MCF 10A (cell line): ENCODE measurements around the gene ELL2. TPM values are rescaled to one million over a fixed set of nuclear protein-coding genes. Genes with fewer than 3 reads are reported as not detected.

Source experiments
- BruUV-seq: library from RNA; stranded (reverse); fragments of 400-500 nt; replicated peaks from 2 replicates; lab custom pipeline; 2021; lab: Mats Ljungman, UMichigan
- CTCF ChIA-PET: fragments of 300-600 bp; sonication (Branson Sonifier 250); formaldehyde crosslinking; extraction: SDS; loops from one replicate; lab custom pipeline; 2021; ENCODE audit warnings: antibody characterized with exemption, inconsistent platforms; lab: Yijun Ruan, JAX
- POLR2A ChIA-PET: fragments of 300-600, 350-650 bp; sonication (Branson Sonifier 250); formaldehyde crosslinking; extraction: SDS; loops from one replicate; lab custom pipeline; 2020; ENCODE audit warnings: antibody characterized with exemption, inconsistent platforms; lab: Yijun Ruan, JAX
- DNase-seq: peaks from one replicate; pipeline ENCODE4 v3.0.0-alpha.2; 2018; ENCODE audit not compliant: unreplicated experiment
- H3K27ac Mint-ChIP-seq: one replicate; pipeline ENCODE4 v1.8.0; 2022; ENCODE audit warnings: mild to moderate bottlenecking, low read depth, mixed read lengths; ENCODE audit not compliant: unreplicated experiment
- H3K27me3 Mint-ChIP-seq: one replicate; pipeline ENCODE4 v1.8.0; 2022; ENCODE audit warnings: mixed read lengths; ENCODE audit not compliant: insufficient read depth, unreplicated experiment
- H3K36me3 Mint-ChIP-seq: one replicate; pipeline ENCODE4 v1.8.0; 2022; ENCODE audit warnings: mild to moderate bottlenecking, moderate library complexity, mixed read lengths; ENCODE audit not compliant: insufficient read depth, unreplicated experiment
- H3K4me1 Mint-ChIP-seq: one replicate; pipeline ENCODE4 v1.8.0; 2022; ENCODE audit warnings: mixed read lengths; ENCODE audit not compliant: insufficient read depth, unreplicated experiment
- H3K4me3 Mint-ChIP-seq: one replicate; pipeline ENCODE4 v1.8.0; 2022; ENCODE audit warnings: mild to moderate bottlenecking, moderate library complexity, mixed read lengths; ENCODE audit not compliant: unreplicated experiment
- H3K9me3 Mint-ChIP-seq: one replicate; pipeline ENCODE4 v1.8.0; 2022; ENCODE audit warnings: mixed read lengths; ENCODE audit not compliant: unreplicated experiment
- intact Hi-C: fragments of 100-400 bp; cut with micrococcal nuclease; formaldehyde crosslinking; loops from 2 replicates; pipeline ENCODE4 v1.14.1; 2022
- total RNA-seq: library from RNA; stranded (reverse); gene quantifications from 2 replicates; pipeline ENCODE4 v1.2.3, GENCODE V29; 2022
- TF ChIP-seq, protein P1 (sequence below): fragments of 200-600 bp; IDR thresholded peaks from one replicate; pipeline ENCODE4 v1.8.0; 2022; ENCODE audit warnings: antibody characterized with exemption, mild to moderate bottlenecking; ENCODE audit not compliant: unreplicated experiment

The ELL2 gene
- total RNA-seq, 1 experiment from 2014 or later, result 147 TPM

DNA sequence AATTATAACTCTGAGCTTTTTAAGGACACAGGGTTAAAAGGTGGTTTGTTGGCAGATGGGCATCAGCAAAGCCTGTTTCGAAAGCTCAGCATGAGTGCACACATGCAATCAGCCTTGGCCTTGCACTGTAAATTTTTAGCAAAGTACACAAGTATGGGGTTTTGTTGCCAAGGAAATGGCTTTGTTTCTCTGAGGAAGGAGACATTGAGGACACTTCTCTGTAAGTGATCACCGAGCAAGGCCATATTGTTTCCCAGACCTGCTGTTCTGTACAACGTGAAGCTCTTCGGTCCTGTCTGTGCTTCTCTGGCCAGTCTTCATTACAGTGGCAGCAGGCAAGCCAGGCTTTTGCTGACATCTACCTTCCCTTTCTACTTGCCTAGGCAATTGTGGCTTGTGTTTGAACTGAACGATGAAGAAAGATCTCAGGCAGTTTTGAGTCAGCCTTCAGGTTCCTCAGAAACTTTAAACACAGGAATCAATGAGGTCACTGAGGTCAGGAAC, 111.2 kb downstream of the ELL2 start:
- H3K4me1 Mint-ChIP-seq, result peaks cover under 1% of the 10 kb centered on the region
- no peaks in the 10 kb centered on the region for H3K36me3 Mint-ChIP-seq
- ChIA-PET POLR2A (no interaction called here), CTCF (interaction anchor here (0.6 to 16.0 kb wide), 11 partner anchors 9 to 752 kb away, joined by 3 to 336 read pairs (median 10); partner anchors contain the start of genes GLRX and RFESD)
- no peak overlapping the region for H3K4me3 Mint-ChIP-seq
- no TSS peak for BruUV-seq
- H3K27me3 Mint-ChIP-seq, result no peaks in the 10 kb centered on the region
- no peaks in the 10 kb centered on the region for H3K9me3 Mint-ChIP-seq
- intact Hi-C loops, result no loop called here
- TF ChIP-seq, protein P1, sequence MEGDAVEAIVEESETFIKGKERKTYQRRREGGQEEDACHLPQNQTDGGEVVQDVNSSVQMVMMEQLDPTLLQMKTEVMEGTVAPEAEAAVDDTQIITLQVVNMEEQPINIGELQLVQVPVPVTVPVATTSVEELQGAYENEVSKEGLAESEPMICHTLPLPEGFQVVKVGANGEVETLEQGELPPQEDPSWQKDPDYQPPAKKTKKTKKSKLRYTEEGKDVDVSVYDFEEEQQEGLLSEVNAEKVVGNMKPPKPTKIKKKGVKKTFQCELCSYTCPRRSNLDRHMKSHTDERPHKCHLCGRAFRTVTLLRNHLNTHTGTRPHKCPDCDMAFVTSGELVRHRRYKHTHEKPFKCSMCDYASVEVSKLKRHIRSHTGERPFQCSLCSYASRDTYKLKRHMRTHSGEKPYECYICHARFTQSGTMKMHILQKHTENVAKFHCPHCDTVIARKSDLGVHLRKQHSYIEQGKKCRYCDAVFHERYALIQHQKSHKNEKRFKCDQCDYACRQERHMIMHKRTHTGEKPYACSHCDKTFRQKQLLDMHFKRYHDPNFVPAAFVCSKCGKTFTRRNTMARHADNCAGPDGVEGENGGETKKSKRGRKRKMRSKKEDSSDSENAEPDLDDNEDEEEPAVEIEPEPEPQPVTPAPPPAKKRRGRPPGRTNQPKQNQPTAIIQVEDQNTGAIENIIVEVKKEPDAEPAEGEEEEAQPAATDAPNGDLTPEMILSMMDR, result no peak
- H3K27ac Mint-ChIP-seq, result no peak overlapping the region
- no peak for DNase-seq

DNA sequence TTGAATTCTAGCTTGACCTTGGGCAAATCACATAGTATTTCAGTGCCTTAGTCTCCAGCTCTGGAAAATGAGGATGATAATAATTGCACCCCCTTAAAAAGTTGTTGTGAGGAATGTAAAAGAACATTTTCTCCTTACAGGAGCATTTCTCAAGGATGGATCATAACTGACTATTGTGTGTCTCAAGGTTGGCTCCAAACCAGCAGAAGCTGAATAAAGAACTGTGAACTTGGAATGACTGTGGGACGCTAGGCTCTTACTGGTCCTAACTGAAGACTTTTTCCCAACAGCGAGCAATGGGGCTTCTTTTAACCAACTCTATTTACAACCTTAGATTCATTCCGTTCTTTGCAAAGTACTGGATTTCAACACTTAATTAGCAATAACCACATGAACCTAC, 113.0 kb downstream of the ELL2 start:
- CTCF ChIA-PET, result interaction anchor here (0.5 to 16.0 kb wide), 19 partner anchors 12 to 489 kb away, joined by 3 to 336 read pairs (median 8); partner anchors contain the start of genes GLRX, RFESD and RHOBTB3
- POLR2A ChIA-PET, result interaction anchor here (0.5 to 3.5 kb wide), 7 partner anchors 10 to 211 kb away, joined by 3 to 16 read pairs (median 7); partner anchors contain the start of gene RFESD
- Mint-ChIP-seq H3K27ac (no peak overlapping the region), H3K4me3 (no peak overlapping the region), H3K4me1 (peaks cover 13% of the 10 kb centered on the region), H3K36me3 (no peaks in the 10 kb centered on the region), H3K9me3 (no peaks in the 10 kb centered on the region), H3K27me3 (no peaks in the 10 kb centered on the region)
- BruUV-seq, result no TSS peak
- TF ChIP-seq, protein P1, result no peak
- intact Hi-C loops, result loop anchor here (5.0 kb wide), 1 partner anchor 566 kb away; no protein-coding TSS in a partner anchor
- no peak for DNase-seq

DNA sequence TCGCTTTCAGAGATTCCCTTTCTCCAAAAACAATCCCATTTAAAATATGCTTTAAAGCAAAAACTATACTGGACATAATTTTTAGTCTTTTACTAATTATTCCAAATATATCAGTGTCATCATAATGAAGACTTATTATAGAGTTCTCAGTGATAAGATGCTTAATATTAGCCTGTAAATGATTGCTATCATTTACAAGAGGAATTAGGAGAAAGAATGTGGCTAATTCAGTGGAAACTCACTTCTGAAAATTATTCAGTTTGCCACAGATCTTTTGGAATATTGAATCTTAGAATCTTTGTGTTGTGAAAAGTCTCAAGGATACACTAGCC, 114.4 kb downstream of the ELL2 start:
- BruUV-seq, result no TSS peak
- H3K4me1 Mint-ChIP-seq, result peaks cover 27% of the 10 kb centered on the region
- DNase-seq, result no peak
- TF ChIP-seq, protein P1, result no peak
- H3K27ac Mint-ChIP-seq, result no peak overlapping the region
- H3K4me3 Mint-ChIP-seq, result no peak overlapping the region
- H3K36me3 Mint-ChIP-seq, result peaks cover 2% of the 10 kb centered on the region
- intact Hi-C loops, result loop anchor here (1.0 to 5.0 kb wide), 6 partner anchors 66 to 565 kb away; partner anchors contain the start of genes ARSK and SKIC3
- ChIA-PET POLR2A (interaction anchor here (1.0 to 3.5 kb wide), 5 partner anchors 24 to 204 kb away, joined by 3 to 16 read pairs (median 10); partner anchors contain the start of genes GLRX and RFESD), CTCF (interaction anchor here (0.6 to 16.0 kb wide), 28 partner anchors 9 to 856 kb away, joined by 3 to 336 read pairs (median 6); partner anchors contain the start of genes GLRX, RFESD and RHOBTB3)
- no peaks in the 10 kb centered on the region for H3K27me3 Mint-ChIP-seq
- no peaks in the 10 kb centered on the region for H3K9me3 Mint-ChIP-seq

DNA sequence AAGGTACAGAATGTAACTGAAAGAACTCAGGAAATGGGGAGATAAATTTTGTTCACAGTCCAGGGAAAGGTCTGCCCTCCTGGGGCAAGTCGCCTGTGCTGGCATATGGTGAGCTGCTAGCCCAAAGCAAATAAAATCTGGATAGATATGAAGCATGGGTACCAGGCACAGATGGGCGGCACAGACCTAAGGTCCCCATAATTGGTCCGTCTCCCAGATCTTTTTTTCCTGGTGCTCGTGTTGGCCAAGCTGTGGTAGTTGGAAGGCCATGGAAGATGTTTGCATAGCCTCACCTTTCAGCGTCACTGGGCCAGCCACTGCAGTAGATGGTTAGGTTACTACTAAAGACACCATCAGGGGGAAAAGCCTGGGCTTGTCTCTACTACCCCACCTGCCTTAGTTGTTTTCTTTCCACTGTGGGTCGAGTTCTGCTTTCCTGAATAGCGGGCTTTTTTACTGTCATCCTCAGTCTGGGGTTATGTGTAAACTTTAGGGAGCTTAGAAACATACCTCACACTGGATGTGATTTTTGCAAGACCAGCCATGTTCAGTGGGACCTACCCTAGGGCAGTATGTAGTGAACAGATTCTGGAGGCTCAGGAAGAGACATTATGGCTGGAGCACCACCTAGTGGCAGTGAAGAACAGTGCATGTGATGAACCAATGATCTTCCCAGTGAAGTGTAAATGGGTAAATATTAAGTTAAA, 114.9 kb downstream of the ELL2 start:
- no peak overlapping the region for H3K27ac Mint-ChIP-seq
- TF ChIP-seq, protein P1, result peak; percentile 91
- no peak overlapping the region for H3K4me3 Mint-ChIP-seq
- intact Hi-C loops, result loop anchor here (1.0 to 5.0 kb wide), 6 partner anchors 65 to 564 kb away; partner anchors contain the start of genes ARSK and SKIC3
- no peaks in the 10 kb centered on the region for H3K27me3 Mint-ChIP-seq
- no TSS peak for BruUV-seq
- peak; percentile 84 for DNase-seq
- peaks cover 7% of the 10 kb centered on the region for H3K36me3 Mint-ChIP-seq
- ChIA-PET CTCF (interaction anchor here (0.6 to 16.0 kb wide), 47 partner anchors 8 to 874 kb away, joined by 3 to 336 read pairs (median 5); partner anchors contain the start of genes GLRX, RFESD and RHOBTB3), POLR2A (interaction anchor here (0.9 to 3.5 kb wide), 4 partner anchors 24 to 202 kb away, joined by 3 to 16 read pairs (median 8); partner anchors contain the start of genes GLRX and RFESD)
- no peaks in the 10 kb centered on the region for H3K9me3 Mint-ChIP-seq
- peaks cover 32% of the 10 kb centered on the region for H3K4me1 Mint-ChIP-seq
